Islet of Langerhans (tissue), 1 donor: Measurements from ENCODE around the gene BOK.

Experiments used
- FAIRE-seq: peaks from one replicate; lab custom pipeline; 2011; peaks lifted over from hg19 to GRCh38; lab: Jason Lieb, UNC

BOK gene

GRCh38 chr2:241539616-241540374, 18.8 kb upstream of the BOK start:
- no peak for FAIRE-seq

GRCh38 chr2:241540401-241540770, 18.2 kb upstream of the BOK start:
- FAIRE-seq, result no peak

- no peak for FAIRE-seq
These were observed 17.6 kb upstream of the BOK start for GRCh38 chr2:241540771-241541561.

- FAIRE-seq, result no peak
These were observed 16.8 kb upstream of the BOK start for GRCh38 chr2:241541564-241542277.

- FAIRE-seq, result no peak
These were observed 16.3 kb upstream of the BOK start for GRCh38 chr2:241542278-241542605.

GRCh38 chr2:241545106-241545505, 13.4 kb upstream of the BOK start:
- no peak for FAIRE-seq

- FAIRE-seq, result no peak
These were observed 12.7 kb upstream of the BOK start for GRCh38 chr2:241545523-241546473.

GRCh38 chr2:241546771-241547498, 11.6 kb upstream of the BOK start:
- FAIRE-seq, result no peak

- FAIRE-seq, result no peak
These were observed 10.6 kb upstream of the BOK start for GRCh38 chr2:241547781-241548450.

- FAIRE-seq, result no peak
These were observed 10.1 kb upstream of the BOK start for GRCh38 chr2:241548451-241548835.

- no peak for FAIRE-seq
These were observed 7.6 kb upstream of the BOK start for GRCh38 chr2:241550616-241551580.

- FAIRE-seq, result no peak
These were observed 6.9 kb upstream of the BOK start for GRCh38 chr2:241551599-241551997.

GRCh38 chr2:241551998-241552737, 6.4 kb upstream of the BOK start:
- FAIRE-seq, result no peak

GRCh38 chr2:241553512-241553830, 5.1 kb upstream of the BOK start:
- FAIRE-seq, result no peak

GRCh38 chr2:241553981-241554380, 4.6 kb upstream of the BOK start:
- no peak for FAIRE-seq

- no peak for FAIRE-seq
These were observed 3.8 kb upstream of the BOK start for GRCh38 chr2:241554610-241555322.

GRCh38 chr2:241555711-241556110, 2.8 kb upstream of the BOK start:
- FAIRE-seq, result no peak

- FAIRE-seq, result no peak
These were observed 1.8 kb upstream of the BOK start for GRCh38 chr2:241556746-241557145.
